KBM-7 (cell line): ENCODE results near the gene BUD13.

Experiments used
- DNase-seq: peaks from one replicate; pipeline ENCODE4 v3.0.0-alpha.2; 2015
- in situ Hi-C: fragments of 300-500 bp; cut with MboI; formaldehyde crosslinking; loops from 2 replicates; pipeline ENCODE4 v1.14.3; 2020; ENCODE audit warnings: low sequenced_read_pairs, low pct_unique_long_range_greater_than_20kb, mixed read lengths

The BUD13 gene

GRCh38 chr11:116700586-116701220 lies 72.1 kb downstream of the BUD13 start:
- DNase-seq: no peak
- in situ Hi-C loops: no loop called here
